HG02943 (cell line): ENCODE data around the gene MICAL2.

Experiments used
- ATAC-seq: cut with Tn5 transposase; IDR thresholded peaks from one replicate; pipeline ENCODE4 v1.9.1; 2021; ENCODE audit warnings: mild to moderate bottlenecking, low read depth, moderate library complexity; ENCODE audit not compliant: unreplicated experiment

MICAL2 gene

GRCh38 chr11:12260731-12261521 lies 150.5 kb downstream of the MICAL2 start:
- ATAC-seq = no peak

DNA sequence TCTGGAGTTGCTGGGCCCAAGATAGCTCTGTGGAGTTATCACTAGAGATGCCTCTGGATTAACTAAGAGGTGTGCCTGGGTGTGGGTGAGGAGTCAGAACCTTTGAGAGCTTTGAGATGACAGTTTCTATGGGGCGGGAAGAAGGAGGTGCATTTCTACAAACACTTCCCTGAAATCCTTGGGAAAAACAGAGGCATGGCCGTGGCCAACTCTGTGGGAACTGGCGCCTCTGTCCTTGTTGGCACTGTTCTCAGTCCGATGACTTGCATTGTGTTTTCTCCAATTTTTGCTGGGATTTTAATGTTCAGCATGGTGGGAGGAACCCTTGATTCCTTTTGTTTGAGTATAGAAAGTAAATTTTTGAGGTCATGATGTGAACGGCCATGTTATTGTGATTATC lies 151.2 kb downstream of the MICAL2 start:
- no peak for ATAC-seq

DNA sequence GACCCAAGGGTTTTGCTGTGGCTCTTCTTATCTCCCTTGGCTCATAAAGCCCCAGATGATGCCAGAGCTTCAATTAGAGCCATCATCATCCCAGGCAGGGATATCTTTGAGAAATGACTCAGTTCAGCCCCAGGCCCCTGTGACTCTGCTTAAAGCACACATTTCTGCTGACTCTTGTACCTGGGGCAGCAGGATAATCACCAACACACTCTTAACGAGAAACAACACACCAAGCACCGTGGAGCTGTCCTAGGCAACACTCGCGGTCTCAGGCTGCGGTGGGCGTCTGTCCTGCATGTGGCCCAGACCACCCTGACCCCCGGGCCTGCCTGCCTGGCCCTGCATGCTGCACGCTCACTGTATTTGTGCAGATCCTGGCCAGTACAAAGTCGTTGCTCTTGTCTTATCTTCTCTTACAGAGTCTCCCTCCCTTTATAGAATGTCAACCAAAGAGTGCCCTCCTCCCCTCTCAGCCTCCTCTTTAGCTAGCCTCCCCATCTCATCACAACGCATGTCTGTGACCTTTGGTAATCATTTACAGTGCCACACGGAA lies 152.8 kb downstream of the MICAL2 start:
- no peak for ATAC-seq

DNA sequence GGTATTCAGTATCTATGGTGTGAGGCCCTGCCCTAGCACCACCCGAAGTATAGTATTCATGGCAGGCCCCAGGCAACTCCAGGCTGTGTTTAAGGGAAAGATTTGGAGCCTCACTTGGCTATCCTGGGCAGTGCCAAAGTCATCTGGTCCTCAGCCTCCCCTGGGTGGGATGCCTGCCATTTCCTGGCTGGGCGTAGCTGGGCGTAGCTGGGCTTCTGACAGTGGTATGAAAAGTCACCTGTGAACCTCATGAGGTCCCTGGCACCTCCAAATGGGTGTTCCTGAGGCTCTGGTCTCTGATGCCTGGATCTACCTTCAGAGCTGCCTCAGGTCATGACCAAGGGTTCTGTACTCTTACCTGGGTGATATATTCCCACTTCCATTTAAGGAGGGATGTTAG lies 154.0 kb downstream of the MICAL2 start:
- ATAC-seq = no peak

DNA sequence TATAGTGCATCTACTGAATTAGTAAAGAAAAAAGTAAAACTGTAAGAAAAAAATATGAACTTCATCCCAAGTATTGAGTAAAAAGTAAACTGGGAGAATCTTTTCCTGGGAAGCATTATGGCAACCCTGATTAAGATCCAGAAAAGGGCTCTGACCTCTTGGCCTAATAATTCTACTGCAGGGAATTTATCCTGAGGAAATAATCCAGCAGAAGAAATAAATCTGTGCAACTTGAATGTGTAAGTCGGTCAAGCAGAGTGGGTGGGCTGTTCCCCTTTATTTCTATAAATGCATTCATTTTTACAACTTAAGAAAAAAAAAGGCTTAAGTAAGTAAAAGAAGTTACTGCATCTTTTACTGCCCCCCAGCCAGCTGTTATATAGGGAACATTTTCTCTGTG lies 155.7 kb downstream of the MICAL2 start:
- ATAC-seq = no peak

DNA sequence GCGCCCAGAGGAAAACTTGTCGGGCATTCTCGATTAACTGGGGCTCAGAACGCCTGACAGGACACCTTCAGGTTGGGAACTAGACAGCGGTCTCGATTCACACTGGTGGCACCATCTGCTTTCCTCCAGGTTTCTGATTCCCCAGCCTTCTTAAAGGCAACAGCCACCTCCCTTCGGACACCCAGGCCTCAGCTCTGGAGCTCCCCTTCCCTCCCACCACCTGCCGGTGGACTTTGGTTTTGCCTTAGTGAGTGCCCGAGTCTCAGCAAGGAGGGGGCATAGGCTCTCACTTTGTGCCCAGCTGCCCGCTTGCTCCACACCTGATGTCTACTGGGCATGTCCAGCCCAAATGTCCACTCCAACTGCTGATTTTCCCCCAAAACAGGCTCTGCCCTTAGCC lies 156.6 kb downstream of the MICAL2 start:
- no peak for ATAC-seq

DNA sequence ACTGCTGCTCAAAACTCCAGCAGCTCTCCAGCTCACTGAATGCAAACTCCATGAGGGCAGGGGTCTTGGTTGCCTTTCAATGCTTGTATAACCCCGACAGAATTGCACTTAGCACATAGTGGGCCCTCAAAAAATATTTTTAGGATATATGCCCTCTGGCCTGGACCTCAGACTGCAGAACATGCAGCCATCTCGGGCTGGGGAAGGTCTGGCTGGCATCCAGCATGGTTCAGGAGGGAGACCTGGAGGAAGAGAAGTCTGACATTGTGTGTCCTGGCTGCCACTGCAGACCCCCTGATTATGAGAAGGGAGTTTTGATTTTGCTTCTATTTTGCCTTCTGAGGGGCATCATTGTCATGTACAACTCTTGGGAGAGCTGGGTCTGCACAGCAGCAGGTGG lies 157.5 kb downstream of the MICAL2 start:
- ATAC-seq = no peak

DNA sequence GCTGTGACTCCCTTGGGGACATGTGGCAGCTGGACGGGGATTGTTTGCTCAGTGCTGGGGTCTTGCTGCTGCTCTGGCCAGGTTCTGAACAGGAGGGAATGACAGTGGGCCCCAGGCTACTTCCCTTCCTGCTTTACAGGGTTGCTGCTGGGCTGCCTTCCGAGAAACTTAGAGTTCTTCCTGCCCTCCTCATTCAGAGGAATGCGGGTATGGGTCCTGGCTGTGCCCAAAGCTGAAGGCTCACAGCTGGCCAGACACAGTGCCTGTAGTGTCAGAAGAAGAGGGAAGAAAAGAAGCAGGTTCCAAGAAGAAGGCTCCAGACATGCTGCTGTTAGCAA lies 158.7 kb downstream of the MICAL2 start:
- ATAC-seq = no peak

- no peak for ATAC-seq
Measured at GRCh38 chr11:12269446-12270214, 159.2 kb downstream of the MICAL2 start.

DNA sequence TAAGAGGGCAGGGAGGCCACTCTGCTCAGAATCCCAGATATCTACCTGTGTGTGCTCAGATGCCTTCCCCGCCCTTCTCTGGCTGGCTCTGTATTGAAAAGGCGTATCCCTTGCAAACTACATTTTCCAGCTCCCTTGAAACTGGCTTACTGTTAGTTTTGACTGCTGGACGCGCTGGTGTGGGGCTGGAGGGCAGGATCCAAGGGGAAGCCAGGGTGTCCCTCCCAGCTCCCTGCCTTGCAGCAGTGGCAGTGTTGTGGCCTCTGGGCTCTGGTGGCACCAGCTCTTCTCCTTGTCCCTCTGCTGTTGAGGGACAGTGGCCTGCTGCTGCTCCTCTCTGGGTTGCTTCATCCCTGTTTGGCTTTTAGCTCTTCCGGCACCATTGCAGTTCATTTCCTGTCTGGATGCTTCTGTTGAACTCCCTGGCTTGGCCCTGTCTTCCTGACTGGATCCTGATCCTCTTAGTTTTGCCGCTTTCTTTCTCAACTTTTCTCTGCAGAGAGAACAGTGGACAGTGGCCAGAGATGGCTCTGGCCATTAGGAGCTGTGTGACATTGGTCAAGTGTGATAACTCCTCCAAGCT lies 159.9 kb downstream of the MICAL2 start:
- no peak for ATAC-seq

DNA sequence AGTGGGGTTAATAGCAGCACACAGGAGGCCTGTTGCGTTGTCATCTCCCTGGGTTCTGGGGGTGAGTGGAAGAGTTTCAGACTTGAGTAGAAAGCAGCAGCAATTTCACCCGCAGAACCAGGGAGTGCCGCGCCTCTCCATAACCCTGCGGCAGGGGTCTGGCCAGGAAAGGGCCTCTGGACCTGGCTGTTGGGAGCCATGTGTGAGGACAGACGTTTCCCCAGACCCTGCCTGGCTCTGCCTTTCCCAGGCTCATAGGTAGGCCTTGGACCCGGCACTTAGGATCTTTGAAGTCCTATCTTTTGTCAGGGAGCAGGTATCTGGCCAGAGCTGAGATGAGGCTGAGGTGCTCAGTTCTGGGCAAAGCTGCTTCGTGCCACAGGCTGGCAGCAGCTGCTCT lies 160.4 kb downstream of the MICAL2 start:
- ATAC-seq = no peak

GRCh38 chr11:12271241-12271640 lies 160.9 kb downstream of the MICAL2 start:
- ATAC-seq = no peak

GRCh38 chr11:12271826-12272366 lies 161.5 kb downstream of the MICAL2 start:
- ATAC-seq = no peak

DNA sequence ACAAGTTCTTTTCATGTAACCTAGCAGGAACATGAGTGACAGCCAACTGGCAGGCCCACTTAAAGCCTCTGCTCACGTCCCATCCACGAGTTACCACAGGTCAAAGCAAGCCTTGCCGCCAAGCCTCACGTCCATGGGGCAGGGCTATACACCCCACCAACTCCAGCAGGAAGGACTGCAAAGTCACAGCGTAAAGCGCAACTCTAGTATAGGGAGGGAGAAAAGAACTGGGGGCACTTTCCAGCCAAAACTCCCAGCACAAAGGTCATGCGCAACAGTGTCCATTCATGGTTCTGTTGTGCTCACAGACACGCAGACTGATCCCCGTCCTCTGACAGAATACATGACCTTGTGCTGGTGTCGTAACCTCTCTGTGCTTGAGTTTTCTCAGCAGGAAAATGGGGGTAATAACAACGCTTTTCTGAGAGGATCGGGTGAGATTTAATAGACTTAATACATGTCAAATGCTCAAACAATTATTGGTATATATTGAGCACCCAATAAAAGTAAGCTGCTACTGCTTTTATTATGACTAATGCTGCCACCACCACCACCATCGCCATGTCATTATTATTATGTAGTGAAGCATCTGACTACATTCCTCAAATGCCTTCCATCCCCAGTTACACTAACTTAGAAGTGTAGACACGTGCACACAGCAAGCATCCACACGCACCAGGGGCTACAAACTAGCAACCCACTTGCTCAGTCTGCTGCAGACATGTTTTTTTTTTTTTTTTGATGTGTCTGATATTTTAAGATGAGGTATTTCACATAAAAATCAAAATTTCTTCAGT lies 162.6 kb downstream of the MICAL2 start:
- ATAC-seq = no peak

- ATAC-seq = no peak
Measured at GRCh38 chr11:12273618-12273995, 163.2 kb downstream of the MICAL2 start.

- ATAC-seq = no peak
Measured at GRCh38 chr11:12274056-12274455, 163.7 kb downstream of the MICAL2 start.

DNA sequence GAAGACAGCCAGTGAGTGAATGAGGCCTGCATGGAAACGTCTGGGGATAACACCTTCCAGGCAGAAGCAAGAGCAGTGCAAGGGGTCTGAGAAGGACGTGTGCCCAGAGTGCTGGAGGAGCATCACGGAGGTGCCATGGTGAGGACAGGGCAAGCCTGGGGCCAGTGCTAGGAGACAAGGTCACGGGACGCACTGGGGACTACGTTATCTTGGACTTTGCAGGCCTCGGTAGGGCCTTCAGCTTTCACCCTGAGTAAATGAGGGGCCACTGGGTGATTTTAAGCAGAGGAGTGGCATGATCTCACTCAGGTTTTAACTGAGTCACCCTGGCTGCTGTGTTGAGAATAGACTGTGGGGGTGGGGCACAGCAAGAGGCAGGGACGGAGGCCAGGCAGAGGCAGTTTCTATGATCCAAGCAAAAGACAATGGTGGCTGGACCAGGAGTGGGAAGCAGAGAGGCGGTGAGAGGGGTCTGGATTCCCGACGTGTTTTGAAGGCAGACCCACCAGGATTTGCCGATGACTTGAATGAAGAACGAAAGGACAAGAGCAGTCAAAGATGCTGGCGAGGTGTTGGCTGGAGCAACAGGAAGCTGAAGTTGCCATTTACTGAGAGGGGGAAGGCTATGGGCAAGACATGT lies 164.3 kb downstream of the MICAL2 start:
- ATAC-seq = no peak

- no peak for ATAC-seq
Measured at GRCh38 chr11:12275818-12276217, 165.4 kb downstream of the MICAL2 start.

- no peak for ATAC-seq
Measured at GRCh38 chr11:12276356-12276755, 166.0 kb downstream of the MICAL2 start.
